Endodermal cell (in vitro differentiated cells): ENCODE results near the gene ERFE. TPM values are rescaled to one million over a fixed set of nuclear protein-coding genes. Genes with fewer than 3 reads are reported as not detected.

Experiments
- DNase-seq: peaks from one replicate; pipeline ENCODE4 v3.0.0-alpha.2; 2017
- H3K27ac ChIP-seq: 2 replicates; pipeline ENCODE4 v1.5.1; 2013; ENCODE audit warnings: mild to moderate bottlenecking, low read depth, low read length, moderate library complexity
- H3K27me3 ChIP-seq: 2 replicates; pipeline ENCODE4 v1.6.1; 2013; ENCODE audit warnings: mild to moderate bottlenecking, low read length, moderate library complexity; ENCODE audit not compliant: insufficient read depth, control insufficient read depth, poor library complexity, severe bottlenecking
- H3K36me3 ChIP-seq: 2 replicates; pipeline ENCODE4 v1.7.0; 2013; ENCODE audit warnings: mild to moderate bottlenecking, low read length, moderate library complexity; ENCODE audit not compliant: control insufficient read depth, insufficient read depth
- H3K4me1 ChIP-seq: one replicate; pipeline ENCODE4 v1.7.0; 2013; ENCODE audit warnings: low read length; ENCODE audit not compliant: control insufficient read depth, insufficient read depth
- H3K4me3 ChIP-seq: 2 replicates; pipeline ENCODE4 v1.5.1; 2013; ENCODE audit warnings: mild to moderate bottlenecking, low read length, moderate library complexity
- H3K9ac ChIP-seq: 2 replicates; pipeline ENCODE4 v1.6.1; 2013; ENCODE audit warnings: mild to moderate bottlenecking, low read length, moderate library complexity; ENCODE audit not compliant: poor library complexity, severe bottlenecking; ENCODE audit errors: extremely low read depth
- H3K9me3 ChIP-seq: 2 replicates; pipeline ENCODE4 v1.6.1; 2013; ENCODE audit warnings: mild to moderate bottlenecking, low read length, moderate library complexity; ENCODE audit not compliant: control insufficient read depth
- H3K27ac Mint-ChIP-seq: 2 replicates; pipeline ENCODE4 v1.8.0; 2020; ENCODE audit warnings: mixed read lengths
- H3K27me3 Mint-ChIP-seq: 2 replicates; pipeline ENCODE4 v1.8.0; 2021; ENCODE audit warnings: mild to moderate bottlenecking, mixed read lengths; ENCODE audit not compliant: insufficient read depth
- H3K36me3 Mint-ChIP-seq: 2 replicates; pipeline ENCODE4 v1.8.0; 2020; ENCODE audit warnings: low read depth, mixed read lengths
- H3K4me1 Mint-ChIP-seq: 2 replicates; pipeline ENCODE4 v1.8.0; 2020; ENCODE audit warnings: mixed read lengths
- H3K4me3 Mint-ChIP-seq: 2 replicates; pipeline ENCODE4 v1.8.0; 2020; ENCODE audit warnings: mild to moderate bottlenecking, moderate library complexity, mixed read lengths
- H3K9me3 Mint-ChIP-seq: 2 replicates; pipeline ENCODE4 v1.8.0; 2020; ENCODE audit warnings: mild to moderate bottlenecking, mixed read lengths
- CTCF ChIP-seq: fragments of 200-600 bp; sonication (generic); conservative IDR thresholded peaks from 2 replicates; pipeline ENCODE4 v1.5.0; 2021; ENCODE audit warnings: antibody characterized with exemption, mild to moderate bottlenecking
- WGBS, 2 experiments: methylation state at CpG; one replicate each; pipeline versions ENCODE4 v1.1.5 to v1.1.7; 2013; ENCODE audit warnings: missing lambda C conversion rate in 2 of 2, mixed read lengths in 1 of 2; ENCODE audit not compliant: insufficient coverage in 1 of 2, insufficient read length in 1 of 2; 5-methylcytosine and 5-hydroxymethylcytosine counted together
- total RNA-seq, 2 donors: library from RNA; stranded (reverse); fragmentation: NEBNext Ultra II Directional in 1 of 2; extraction: Animal tissue kit (Norgen Biotek cat#: 25700) in 1 of 2; gene quantifications; 2 replicates in 1 of 2; 3 replicates in 1 of 2; pipeline ENCODE4 v1.2.1, GENCODE V29; 2021

ERFE gene
- total RNA-seq, 2 donors from 2014 or later, result 0.48 to 1.6 TPM

- no peaks in the 10 kb centered on the region for H3K4me1 ChIP-seq
- H3K27ac ChIP-seq, result no peak overlapping the region
- H3K36me3 Mint-ChIP-seq, result no peaks in the 10 kb centered on the region
- H3K27me3 Mint-ChIP-seq, result peaks cover 8% of the 10 kb centered on the region
- H3K27me3 ChIP-seq, result peaks cover 6% of the 10 kb centered on the region
- H3K36me3 ChIP-seq, result no peaks in the 10 kb centered on the region
- no peak overlapping the region for H3K4me3 ChIP-seq
- 91 to 97% methylated on average over 17 to 27 of the region's 27 CpGs for WGBS, 2 experiments
- H3K9me3 ChIP-seq, result no peaks in the 10 kb centered on the region
- H3K9ac ChIP-seq, result no peak overlapping the region
- no peak overlapping the region for H3K27ac Mint-ChIP-seq
- DNase-seq, result peak; percentile 39
- TF ChIP-seq CTCF, result no peak
- no peaks in the 10 kb centered on the region for H3K4me1 Mint-ChIP-seq
- no peaks in the 10 kb centered on the region for H3K9me3 Mint-ChIP-seq
- no peak overlapping the region for H3K4me3 Mint-ChIP-seq
Measured at GRCh38 chr2:238121511-238122286, 37.1 kb upstream of the ERFE start.

- peak overlapping the region; percentile 49 for H3K27ac ChIP-seq
- H3K4me3 ChIP-seq, result no peak overlapping the region
- Mint-ChIP-seq H3K4me3 (no peak overlapping the region), H3K36me3 (no peaks in the 10 kb centered on the region), H3K27ac (no peak overlapping the region), H3K27me3 (peaks cover 4% of the 10 kb centered on the region), H3K9me3 (no peaks in the 10 kb centered on the region), H3K4me1 (no peaks in the 10 kb centered on the region)
- no peaks in the 10 kb centered on the region for H3K4me1 ChIP-seq
- no peaks in the 10 kb centered on the region for H3K9me3 ChIP-seq
- 90 to 93% methylated on average over 23 to 29 of the region's 29 CpGs for WGBS, 2 experiments
- peaks cover 6% of the 10 kb centered on the region for H3K27me3 ChIP-seq
- H3K9ac ChIP-seq, result no peak overlapping the region
- DNase-seq, result peak; percentile 50
- no peak for TF ChIP-seq CTCF
- H3K36me3 ChIP-seq, result no peaks in the 10 kb centered on the region
Measured at GRCh38 chr2:238122287-238123217, 36.2 kb upstream of the ERFE start.

GRCh38 chr2:238123218-238123971 lies 35.4 kb upstream of the ERFE start:
- Mint-ChIP-seq H3K27ac (no peak overlapping the region), H3K9me3 (no peaks in the 10 kb centered on the region), H3K36me3 (no peaks in the 10 kb centered on the region), H3K27me3 (peaks cover under 1% of the 10 kb centered on the region), H3K4me1 (no peaks in the 10 kb centered on the region), H3K4me3 (no peak overlapping the region)
- no peak for TF ChIP-seq CTCF
- no peaks in the 10 kb centered on the region for H3K36me3 ChIP-seq
- no peaks in the 10 kb centered on the region for H3K4me1 ChIP-seq
- no peak overlapping the region for H3K4me3 ChIP-seq
- 81 to 87% methylated on average over 6 to 22 of the region's 22 CpGs for WGBS, 2 experiments
- H3K27me3 ChIP-seq, result peaks cover 6% of the 10 kb centered on the region
- H3K9me3 ChIP-seq, result no peaks in the 10 kb centered on the region
- H3K27ac ChIP-seq, result peak overlapping the region; percentile 49
- peak; percentile 26 for DNase-seq
- H3K9ac ChIP-seq, result no peak overlapping the region
